RWPE2 (cell line): Measurements from ENCODE around the gene SYNPR.
A peak's percentile ranks its signal among the peaks of the same experiment; 100 is the strongest.

Source experiments
- ATAC-seq: fragments of 200-7000 bp; cut with Tn5 transposase; 3 replicates; pipeline ENCODE4 v1.9.1; 2021; ENCODE audit warnings: low read depth
- DNase-seq: peaks from one replicate; pipeline ENCODE4 v3.0.0-alpha.2; 2020; ENCODE audit warnings: low spot score
- H3K27ac ChIP-seq: fragments of 450-650 bp; 2 replicates; pipeline ENCODE4 v1.5.1; 2017; ENCODE audit warnings: mild to moderate bottlenecking; ENCODE audit not compliant: poor library complexity, severe bottlenecking
- H3K27me3 ChIP-seq: fragments of 250-450 bp; sonication (Bioruptor Pico); 2 replicates; pipeline ENCODE4 v1.5.1; 2021; ENCODE audit warnings: mild to moderate bottlenecking, moderate library complexity; ENCODE audit not compliant: insufficient read depth, poor library complexity, severe bottlenecking
- H3K36me3 ChIP-seq: fragments of 250-450 bp; sonication (Bioruptor Pico); 2 replicates; pipeline ENCODE4 v1.5.1; 2020; ENCODE audit warnings: low read depth, mild to moderate bottlenecking, moderate library complexity
- H3K4me1 ChIP-seq: fragments of 250-450 bp; sonication (Bioruptor Pico); 2 replicates; pipeline ENCODE4 v1.5.1; 2021; ENCODE audit warnings: mild to moderate bottlenecking, moderate library complexity; ENCODE audit not compliant: insufficient read depth, poor library complexity, severe bottlenecking
- H3K4me3 ChIP-seq: fragments of 250-450 bp; sonication (Bioruptor Pico); 2 replicates; pipeline ENCODE4 v1.5.1; 2021; ENCODE audit warnings: mild to moderate bottlenecking, moderate library complexity; ENCODE audit not compliant: severe bottlenecking
- H3K9me3 ChIP-seq: fragments of 250-450 bp; sonication (Bioruptor Pico); 2 replicates; pipeline ENCODE4 v1.5.1; 2021; ENCODE audit warnings: mild to moderate bottlenecking, moderate library complexity; ENCODE audit not compliant: severe bottlenecking
- TF ChIP-seq, protein P1 (sequence below): fragments of 450-650 bp; IDR thresholded peaks from one replicate; pipeline ENCODE4 v1.5.1; 2017; ENCODE audit warnings: mild to moderate bottlenecking, moderate library complexity; ENCODE audit not compliant: poor library complexity, severe bottlenecking

SYNPR gene

DNA sequence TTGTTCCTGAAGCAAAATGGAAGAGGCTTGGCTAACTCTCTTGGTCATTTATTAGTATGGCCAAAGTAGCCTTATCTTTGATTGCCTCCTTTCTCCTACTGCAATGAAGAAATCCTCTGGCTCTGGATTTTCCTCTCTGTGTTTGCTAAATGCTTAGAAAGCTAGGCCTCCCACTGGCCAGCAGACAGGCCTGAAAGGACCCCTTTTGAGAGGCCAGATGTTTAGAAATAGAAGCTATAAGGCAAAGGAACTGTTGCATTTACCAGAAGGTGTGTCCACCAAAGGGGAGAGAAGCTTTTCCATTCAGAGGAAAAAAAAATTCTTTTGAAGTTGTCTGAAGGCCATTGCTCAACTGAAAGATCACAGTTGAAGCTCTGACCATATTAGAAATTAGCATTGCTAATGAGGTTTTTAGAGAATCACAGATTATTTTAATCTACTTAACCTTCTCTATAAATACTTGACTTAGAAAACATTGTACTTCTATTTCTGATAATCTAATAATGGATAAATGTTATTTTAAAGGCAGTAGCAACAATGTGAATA is 160.8 kb downstream of the SYNPR start:
- Histone ChIP-seq H3K4me1 (no peaks in the 10 kb centered on the region), H3K27me3 (peaks cover 27% of the 10 kb centered on the region), H3K9me3 (no peaks in the 10 kb centered on the region), H3K36me3 (no peaks in the 10 kb centered on the region), H3K27ac (no peak overlapping the region), H3K4me3 (no peak overlapping the region)
- no peak for DNase-seq
- TF ChIP-seq, protein P1, sequence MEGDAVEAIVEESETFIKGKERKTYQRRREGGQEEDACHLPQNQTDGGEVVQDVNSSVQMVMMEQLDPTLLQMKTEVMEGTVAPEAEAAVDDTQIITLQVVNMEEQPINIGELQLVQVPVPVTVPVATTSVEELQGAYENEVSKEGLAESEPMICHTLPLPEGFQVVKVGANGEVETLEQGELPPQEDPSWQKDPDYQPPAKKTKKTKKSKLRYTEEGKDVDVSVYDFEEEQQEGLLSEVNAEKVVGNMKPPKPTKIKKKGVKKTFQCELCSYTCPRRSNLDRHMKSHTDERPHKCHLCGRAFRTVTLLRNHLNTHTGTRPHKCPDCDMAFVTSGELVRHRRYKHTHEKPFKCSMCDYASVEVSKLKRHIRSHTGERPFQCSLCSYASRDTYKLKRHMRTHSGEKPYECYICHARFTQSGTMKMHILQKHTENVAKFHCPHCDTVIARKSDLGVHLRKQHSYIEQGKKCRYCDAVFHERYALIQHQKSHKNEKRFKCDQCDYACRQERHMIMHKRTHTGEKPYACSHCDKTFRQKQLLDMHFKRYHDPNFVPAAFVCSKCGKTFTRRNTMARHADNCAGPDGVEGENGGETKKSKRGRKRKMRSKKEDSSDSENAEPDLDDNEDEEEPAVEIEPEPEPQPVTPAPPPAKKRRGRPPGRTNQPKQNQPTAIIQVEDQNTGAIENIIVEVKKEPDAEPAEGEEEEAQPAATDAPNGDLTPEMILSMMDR, result no peak
- no peak for ATAC-seq

DNA sequence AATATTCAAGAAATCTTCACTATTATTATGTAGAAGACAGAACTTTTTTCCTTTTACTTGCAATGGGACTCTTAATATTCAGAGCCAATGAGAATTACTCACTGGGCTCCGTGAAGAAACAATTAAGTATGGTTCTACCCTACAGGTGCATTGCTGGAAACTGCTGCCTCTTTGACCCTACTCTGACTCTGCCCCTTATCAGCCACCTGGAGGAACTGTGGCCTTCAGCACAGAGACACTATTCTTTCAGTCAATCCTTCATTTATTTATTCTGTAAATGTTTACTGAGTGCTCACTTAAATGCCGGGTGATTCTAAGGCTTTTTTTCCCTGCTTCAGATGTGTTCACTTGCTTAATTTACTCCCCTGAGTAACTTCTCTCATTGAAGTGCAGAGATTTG is 163.2 kb downstream of the SYNPR start:
- no peak for ATAC-seq
- TF ChIP-seq, protein P1, result no peak
- Histone ChIP-seq H3K9me3 (no peaks in the 10 kb centered on the region), H3K27ac (no peak overlapping the region), H3K4me1 (no peaks in the 10 kb centered on the region), H3K27me3 (peaks cover 23% of the 10 kb centered on the region), H3K4me3 (no peak overlapping the region), H3K36me3 (no peaks in the 10 kb centered on the region)
- DNase-seq, result no peak

DNA sequence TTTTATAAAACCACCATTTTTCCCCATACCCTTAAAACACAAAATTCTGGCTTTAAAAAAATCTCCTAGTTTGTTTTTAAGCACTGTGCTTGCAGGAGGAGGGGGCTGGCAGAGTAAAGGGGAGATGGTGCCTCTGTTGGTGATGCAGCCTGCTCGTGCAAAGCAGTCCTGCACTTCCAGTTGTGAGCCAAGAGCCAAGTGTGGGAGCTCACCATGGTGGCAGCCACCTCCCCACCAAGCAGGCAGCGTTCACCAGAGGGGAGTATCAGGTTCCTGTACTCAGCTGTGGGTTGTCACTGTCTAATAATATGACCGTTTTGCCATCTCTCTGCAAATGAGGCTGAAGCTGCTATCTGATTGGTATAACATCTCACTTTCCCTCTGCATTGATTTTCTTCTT is 164.8 kb downstream of the SYNPR start:
- H3K27ac ChIP-seq, result no peak overlapping the region
- H3K4me3 ChIP-seq, result no peak overlapping the region
- H3K36me3 ChIP-seq, result no peaks in the 10 kb centered on the region
- H3K27me3 ChIP-seq, result peaks cover 27% of the 10 kb centered on the region
- ATAC-seq (no peak), DNase-seq (no peak)
- TF ChIP-seq, protein P1, result no peak
- no peaks in the 10 kb centered on the region for H3K9me3 ChIP-seq
- no peaks in the 10 kb centered on the region for H3K4me1 ChIP-seq

GRCh38 chr3:63450023-63450422 is 171.9 kb downstream of the SYNPR start:
- Histone ChIP-seq H3K36me3 (no peaks in the 10 kb centered on the region), H3K9me3 (no peaks in the 10 kb centered on the region), H3K27ac (no peak overlapping the region), H3K4me3 (no peak overlapping the region), H3K4me1 (no peaks in the 10 kb centered on the region), H3K27me3 (peaks cover 10% of the 10 kb centered on the region)
- TF ChIP-seq, protein P1, result no peak
- DNase-seq (no peak), ATAC-seq (peak; percentile 62; the same call in 2 of the 3 replicates)

- Histone ChIP-seq H3K36me3 (no peaks in the 10 kb centered on the region), H3K9me3 (no peaks in the 10 kb centered on the region), H3K4me1 (no peaks in the 10 kb centered on the region), H3K27ac (no peak overlapping the region), H3K4me3 (no peak overlapping the region), H3K27me3 (peaks cover 8% of the 10 kb centered on the region)
- DNase-seq, result no peak
- TF ChIP-seq, protein P1, result no peak
- 0 out of 3 replicates have a peak, but pooled peaks have one; percentile 25 for ATAC-seq
Measured at GRCh38 chr3:63450634-63451363, 172.7 kb downstream of the SYNPR start.
